Chondrocyte (in vitro differentiated cells): ENCODE results near the gene MCMBP. TPM values are rescaled to one million over a fixed set of nuclear protein-coding genes. Genes with fewer than 3 reads are reported as not detected.
"Not testable (repeated sequence)": the region's sequence is repeated elsewhere in the genome, so short reads cannot be mapped to it uniquely, and the experiment has no call there.

Source experiments
- DNase-seq: peaks from one replicate; pipeline ENCODE4 v3.0.0; 2021; ENCODE audit warnings: mixed read lengths, low spot score
- H3K27ac Mint-ChIP-seq: one replicate; pipeline ENCODE4 v1.8.0; 2021; ENCODE audit warnings: mild to moderate bottlenecking, moderate library complexity, mixed read lengths; ENCODE audit not compliant: unreplicated experiment
- H3K27me3 Mint-ChIP-seq: 2 replicates; pipeline ENCODE4 v1.8.0; 2021; ENCODE audit warnings: low read depth, mixed read lengths
- H3K36me3 Mint-ChIP-seq: 2 replicates; pipeline ENCODE4 v1.8.0; 2021; ENCODE audit warnings: low read depth, mixed read lengths
- H3K4me1 Mint-ChIP-seq: 2 replicates; pipeline ENCODE4 v1.8.0; 2021; ENCODE audit warnings: low read depth, mild to moderate bottlenecking, mixed read lengths
- H3K4me3 Mint-ChIP-seq: one replicate; pipeline ENCODE4 v1.8.0; 2021; ENCODE audit warnings: mild to moderate bottlenecking, moderate library complexity, mixed read lengths; ENCODE audit not compliant: unreplicated experiment
- H3K9me3 Mint-ChIP-seq: 2 replicates; pipeline ENCODE4 v1.8.0; 2021; ENCODE audit warnings: low read depth, mixed read lengths
- CTCF ChIP-seq: fragments of 200-600 bp; sonication (generic); IDR thresholded peaks from 2 replicates; pipeline ENCODE4 v1.5.0; 2021; ENCODE audit warnings: antibody characterized with exemption, mild to moderate bottlenecking, moderate library complexity
- total RNA-seq: library from RNA; stranded (reverse); gene quantifications from 3 replicates; pipeline ENCODE4 v1.2.1, GENCODE V29; 2021

Gene MCMBP
- total RNA-seq, 1 donor from 2014 or later, result 45.1 TPM

- H3K4me1 Mint-ChIP-seq, result peaks cover 62% of the 10 kb centered on the region
- no peak for DNase-seq
- peaks cover 3% of the 10 kb centered on the region for H3K36me3 Mint-ChIP-seq
- H3K4me3 Mint-ChIP-seq, result no peak overlapping the region
- no peak for TF ChIP-seq CTCF
- H3K9me3 Mint-ChIP-seq, result no peaks in the 10 kb centered on the region
- peak overlapping the region; percentile 90 for H3K27ac Mint-ChIP-seq
- H3K27me3 Mint-ChIP-seq, result no peaks in the 10 kb centered on the region
Measured at GRCh38 chr10:119803264-119803663, 69.4 kb downstream of the MCMBP start.

GRCh38 chr10:119801998-119802538, 70.6 kb downstream of the MCMBP start:
- no peak for TF ChIP-seq CTCF

GRCh38 chr10:119801176-119801575, 71.5 kb downstream of the MCMBP start:
- Mint-ChIP-seq H3K36me3 (peaks cover 7% of the 10 kb centered on the region), H3K9me3 (no peaks in the 10 kb centered on the region), H3K27ac (no peak overlapping the region), H3K4me3 (no peak overlapping the region), H3K4me1 (peaks cover 51% of the 10 kb centered on the region), H3K27me3 (no peaks in the 10 kb centered on the region)
- TF ChIP-seq CTCF, result no peak
- DNase-seq, result no peak

More at GRCh38 chr10:119801998-119802538, 70.6 kb downstream of the MCMBP start:
- H3K4me1 Mint-ChIP-seq, result peaks cover 56% of the 10 kb centered on the region
- H3K27ac Mint-ChIP-seq, result no peak overlapping the region
- no peaks in the 10 kb centered on the region for H3K27me3 Mint-ChIP-seq
- no peaks in the 10 kb centered on the region for H3K9me3 Mint-ChIP-seq
- peaks cover 5% of the 10 kb centered on the region for H3K36me3 Mint-ChIP-seq
- H3K4me3 Mint-ChIP-seq, result no peak overlapping the region
- DNase-seq, result no peak

- Mint-ChIP-seq H3K4me3 (no peak overlapping the region), H3K27ac (no peak overlapping the region), H3K4me1 (peaks cover 11% of the 10 kb centered on the region), H3K36me3 (peaks cover 7% of the 10 kb centered on the region), H3K9me3 (no peaks in the 10 kb centered on the region), H3K27me3 (no peaks in the 10 kb centered on the region)
- TF ChIP-seq CTCF, result no peak
- no peak for DNase-seq
Measured at GRCh38 chr10:119796039-119796438, 76.6 kb downstream of the MCMBP start.

GRCh38 chr10:119795101-119795500, 77.5 kb downstream of the MCMBP start:
- H3K4me1 Mint-ChIP-seq, H3K4me3 Mint-ChIP-seq, H3K36me3 Mint-ChIP-seq, H3K9me3 Mint-ChIP-seq, DNase-seq, H3K27ac Mint-ChIP-seq, H3K27me3 Mint-ChIP-seq: not testable (repeated sequence)

- H3K27me3 Mint-ChIP-seq, result no peaks in the 10 kb centered on the region
- no peak overlapping the region for H3K4me3 Mint-ChIP-seq
- no peak for DNase-seq
- no peak for TF ChIP-seq CTCF
- peaks cover under 1% of the 10 kb centered on the region for H3K9me3 Mint-ChIP-seq
- H3K36me3 Mint-ChIP-seq, result peaks cover 5% of the 10 kb centered on the region
- peak overlapping the region; percentile 58 for H3K27ac Mint-ChIP-seq
- peaks cover 28% of the 10 kb centered on the region for H3K4me1 Mint-ChIP-seq
Measured at GRCh38 chr10:119786117-119786769, 86.4 kb downstream of the MCMBP start.
